Thyroid gland (tissue), 4 donors: Measurements from ENCODE around the gene GPR151.

ENCODE experiments used
- POLR2A ChIP-seq, 2 donors: fragments of 450-650 bp; IDR thresholded peaks; one replicate each; pipeline ENCODE4 v1.6.1; 2017; ENCODE audit warnings: antibody characterized with exemption in 2 of 2, mild to moderate bottlenecking in 2 of 2, moderate library complexity in 1 of 2
- TF ChIP-seq, protein P1 (sequence below), 6 experiments: fragments of 200-600 bp in 3 of 6; fragments of 450-650 bp in 3 of 6; sonication (generic) in 3 of 6; IDR thresholded peaks; one replicate each; pipeline ENCODE4 v1.5.1; 2016 to 2019; ENCODE audit warnings: antibody characterized with exemption in 6 of 6, mild to moderate bottlenecking in 2 of 6, inconsistent platforms in 1 of 6, moderate library complexity in 1 of 6

- TF ChIP-seq, protein P1, sequence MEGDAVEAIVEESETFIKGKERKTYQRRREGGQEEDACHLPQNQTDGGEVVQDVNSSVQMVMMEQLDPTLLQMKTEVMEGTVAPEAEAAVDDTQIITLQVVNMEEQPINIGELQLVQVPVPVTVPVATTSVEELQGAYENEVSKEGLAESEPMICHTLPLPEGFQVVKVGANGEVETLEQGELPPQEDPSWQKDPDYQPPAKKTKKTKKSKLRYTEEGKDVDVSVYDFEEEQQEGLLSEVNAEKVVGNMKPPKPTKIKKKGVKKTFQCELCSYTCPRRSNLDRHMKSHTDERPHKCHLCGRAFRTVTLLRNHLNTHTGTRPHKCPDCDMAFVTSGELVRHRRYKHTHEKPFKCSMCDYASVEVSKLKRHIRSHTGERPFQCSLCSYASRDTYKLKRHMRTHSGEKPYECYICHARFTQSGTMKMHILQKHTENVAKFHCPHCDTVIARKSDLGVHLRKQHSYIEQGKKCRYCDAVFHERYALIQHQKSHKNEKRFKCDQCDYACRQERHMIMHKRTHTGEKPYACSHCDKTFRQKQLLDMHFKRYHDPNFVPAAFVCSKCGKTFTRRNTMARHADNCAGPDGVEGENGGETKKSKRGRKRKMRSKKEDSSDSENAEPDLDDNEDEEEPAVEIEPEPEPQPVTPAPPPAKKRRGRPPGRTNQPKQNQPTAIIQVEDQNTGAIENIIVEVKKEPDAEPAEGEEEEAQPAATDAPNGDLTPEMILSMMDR (IDR thresholded peaks at IDR 0.05) = no peak
- TF ChIP-seq POLR2A (IDR thresholded peaks at IDR 0.05) = no peak
Observed at GRCh38 chr5:146516151-146516475, at the start of gene GPR151.
